Measurements from ENCODE around the gene NUAK1.

The NUAK1 gene

GRCh38 chr12:106128585-106129328 lies 10.0 kb downstream of the NUAK1 start:
- no peak for DNase-seq

GRCh38 chr12:106127338-106128126 lies 11.2 kb downstream of the NUAK1 start:
- no peak for DNase-seq

- no peak for DNase-seq
Observed at GRCh38 chr12:106126441-106127337, 12.1 kb downstream of the NUAK1 start.

GRCh38 chr12:106125351-106126095 lies 13.2 kb downstream of the NUAK1 start:
- DNase-seq: no peak

- DNase-seq: no peak
Observed at GRCh38 chr12:106123551-106124081, 15.1 kb downstream of the NUAK1 start.

GRCh38 chr12:106123110-106123509 lies 15.6 kb downstream of the NUAK1 start:
- DNase-seq: no peak

GRCh38 chr12:106122004-106122403 lies 16.8 kb downstream of the NUAK1 start:
- DNase-seq: no peak

GRCh38 chr12:106120519-106121105 lies 18.1 kb downstream of the NUAK1 start:
- no peak for DNase-seq

- no peak for DNase-seq
Observed at GRCh38 chr12:106119301-106119700, 19.5 kb downstream of the NUAK1 start.

GRCh38 chr12:106118381-106119130 lies 20.2 kb downstream of the NUAK1 start:
- no peak for DNase-seq

GRCh38 chr12:106115440-106115839 lies 23.3 kb downstream of the NUAK1 start:
- no peak for DNase-seq

GRCh38 chr12:106114447-106115068 lies 24.2 kb downstream of the NUAK1 start:
- no peak for DNase-seq

- no peak for DNase-seq
Observed at GRCh38 chr12:106113824-106114446, 24.8 kb downstream of the NUAK1 start.

- DNase-seq: no peak
Observed at GRCh38 chr12:106113446-106113823, 25.3 kb downstream of the NUAK1 start.

- no peak for DNase-seq
Observed at GRCh38 chr12:106113042-106113441, 25.7 kb downstream of the NUAK1 start.

- DNase-seq: no peak
Observed at GRCh38 chr12:106112145-106112821, 26.5 kb downstream of the NUAK1 start.

GRCh38 chr12:106110626-106111300 lies 28.0 kb downstream of the NUAK1 start:
- DNase-seq: no peak

- no peak for DNase-seq
Observed at GRCh38 chr12:106109168-106109910, 29.4 kb downstream of the NUAK1 start.
